ENCODE data around the gene SLCO1B1. TPM values are rescaled to one million over a fixed set of nuclear protein-coding genes. Genes with fewer than 3 reads are reported as not detected.

SLCO1B1 gene
- total and polyA plus RNA-seq, 10 donors: not detected

GRCh38 chr12:21265932-21266331 is 134.9 kb downstream of the SLCO1B1 start:
- 37 to 64% (median 50%) methylated on average over 4 of the region's 4 CpGs for WGBS, 5 donors
- no peak for DNase-seq
- Histone ChIP-seq H3K27ac (no peak overlapping the region), H3K9me3 (peaks cover 0 to 16% (median 3%) of the 10 kb centered on the region in 8 donors), H3K27me3 (replicated peaks in 1 of 7) (no peaks in the 10 kb centered on the region), H3K4me3 (no peak overlapping the region), H3K4me1 (no peaks in the 10 kb centered on the region), H3K36me3 (no peaks in the 10 kb centered on the region)
- intact Hi-C loops (cut with DNase I; ENCODE audit: low total_unique reads): no loop called here
- TF ChIP-seq CTCF (IDR thresholded peaks at IDR 0.05 in 8 of 11, conservative IDR thresholded peaks at IDR 0.05 in 3 of 11) (no peak), POLR2AphosphoS5 (IDR thresholded peaks at IDR 0.05) (no peak), POLR2A (IDR thresholded peaks at IDR 0.05) (no peak)

GRCh38 chr12:21276826-21277225 is 145.8 kb downstream of the SLCO1B1 start:
- Histone ChIP-seq H3K9me3 (no peaks in the 10 kb centered on the region), H3K36me3 (no peaks in the 10 kb centered on the region), H3K4me3 (no peak overlapping the region), H3K27ac (no peak overlapping the region), H3K4me1 (no peaks in the 10 kb centered on the region), H3K27me3 (replicated peaks in 1 of 7) (peaks cover 0 to 8% (median 0%) of the 10 kb centered on the region in 7 donors)
- intact Hi-C loops (cut with DNase I; ENCODE audit: low total_unique reads): no loop called here
- TF ChIP-seq POLR2A (IDR thresholded peaks at IDR 0.05) (no peak), POLR2AphosphoS5 (IDR thresholded peaks at IDR 0.05) (no peak), CTCF (IDR thresholded peaks at IDR 0.05 in 8 of 11, conservative IDR thresholded peaks at IDR 0.05 in 3 of 11) (no peak)
- 66 to 90% (median 72%) methylated on average over 2 of the region's 2 CpGs for WGBS, 5 donors
- peak; percentile 41 for DNase-seq

Other genes starting within 250 kb of the SLCO1B1 start
- 1 to 10 TPM in 3 of 7 donors, under 1 TPM in 4; 0.06 to 2.5 (median 0.97) TPM for gene SLCO1A2, start 203.7 kb downstream of the SLCO1B1 start, total RNA-seq
- gene SLCO1A2, start 203.7 kb downstream of the SLCO1B1 start, polyA plus RNA-seq: under 1 TPM; 0.12 to 0.28 (median 0.26) TPM
- gene IAPP, start 241.7 kb downstream of the SLCO1B1 start, total RNA-seq: not detected
- gene IAPP, start 241.7 kb downstream of the SLCO1B1 start, polyA plus RNA-seq: under 1 TPM in 2 of 3 donors, not detected in 1; 0.04 to 0.21 TPM

Measured in spleen (tissue), 11 donors.